Mesenteric fat pad (tissue), 1 donor: Measurements from ENCODE around the gene LRP11. TPM values are rescaled to one million over a fixed set of nuclear protein-coding genes. Genes with fewer than 3 reads are reported as not detected.
"Not testable (repeated sequence)": the region's sequence is repeated elsewhere in the genome, so short reads cannot be mapped to it uniquely, and the experiment has no call there.

Experiments
- DNase-seq: peaks from one replicate; pipeline ENCODE4 v3.0.0-alpha.2; 2020; ENCODE audit warnings: low spot score
- total RNA-seq: library from RNA; stranded (reverse); fragmentation: NEBNext Ultra II Directional; extraction: Animal tissue kit (Norgen Biotek cat#: 25700); gene quantifications from one replicate; pipeline ENCODE4 v1.2.1, GENCODE V29; 2021
- donor health status: DM: yes; HTN: yes; CAD: no.

LRP11 gene
- total RNA-seq, 1 donor from 2014 or later: 24.2 TPM

DNA sequence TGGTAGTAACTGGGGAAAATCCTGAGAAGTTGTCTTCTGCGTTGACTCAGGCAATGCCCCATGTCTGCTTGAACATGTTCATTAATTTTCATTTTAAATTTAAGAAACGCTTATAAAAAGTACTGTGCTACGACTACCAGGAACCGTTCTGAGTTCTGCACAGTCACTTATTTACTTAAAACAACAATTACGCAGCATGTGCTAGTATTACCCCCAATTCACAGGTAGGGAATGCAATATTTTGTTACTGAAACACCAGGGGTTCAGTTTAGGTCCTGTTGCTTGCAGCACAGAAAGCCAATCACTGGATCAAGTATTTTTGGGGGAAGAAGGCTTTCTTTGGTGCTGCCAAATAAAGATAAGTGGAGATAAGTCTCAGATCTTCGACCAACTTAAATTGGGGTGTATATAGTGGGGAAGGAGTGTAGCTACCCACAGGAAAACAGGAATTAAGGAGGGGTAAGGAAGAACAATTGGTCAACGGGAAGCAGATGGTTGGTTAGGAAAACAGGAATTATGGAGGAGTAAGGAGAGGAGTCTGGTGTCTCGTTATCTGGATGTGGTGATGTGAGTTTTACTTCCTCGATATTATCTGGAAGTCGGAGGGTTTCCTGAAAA lies 5.2 kb upstream of the LRP11 start:
- no peak for DNase-seq

DNA sequence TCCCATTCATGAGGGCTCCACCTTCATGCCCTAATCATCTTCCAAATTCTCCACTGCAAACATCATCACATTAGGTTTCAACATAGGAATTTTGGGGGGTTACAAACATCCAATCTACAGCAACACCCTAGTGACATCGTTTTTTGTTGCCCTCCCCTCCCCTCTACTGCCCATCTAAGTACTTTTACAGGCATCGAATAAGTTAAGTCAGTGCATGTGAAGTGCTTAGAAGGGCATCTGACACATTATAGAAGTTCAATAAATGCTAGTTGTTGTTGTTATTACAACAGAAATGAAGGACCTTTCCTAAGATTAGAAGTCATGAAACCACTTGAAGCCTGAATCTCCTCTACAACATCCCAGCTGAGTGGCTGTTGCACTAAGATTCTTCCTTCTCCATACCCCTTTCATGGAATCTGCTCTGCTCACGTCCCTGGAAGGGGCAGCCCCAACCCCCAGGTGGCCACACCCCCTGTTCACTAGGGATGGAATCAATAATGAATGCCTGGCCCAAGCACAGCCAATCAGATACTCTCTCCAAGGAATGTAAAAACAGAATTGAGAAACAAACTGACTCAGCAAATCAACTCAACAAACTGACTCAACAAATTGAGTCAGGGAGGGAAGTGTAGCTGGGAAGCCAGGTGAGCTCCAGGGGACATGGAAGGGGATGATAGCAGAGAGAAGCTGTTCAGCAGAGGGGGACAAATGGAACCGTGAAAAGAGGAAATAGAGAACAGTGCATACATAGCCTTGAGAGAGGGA lies 3.9 kb upstream of the LRP11 start:
- DNase-seq: no peak

GRCh38 chr6:149864578-149865535 lies 698 bp upstream of the LRP11 start:
- DNase-seq: no peak

- no peak for DNase-seq
These were observed 1.0 kb downstream of the LRP11 start for GRCh38 chr6:149862922-149863697.

- not testable (repeated sequence) for DNase-seq
These were observed 1.8 kb downstream of the LRP11 start for GRCh38 chr6:149862424-149862738.

- no peak for DNase-seq
These were observed 2.3 kb downstream of the LRP11 start for GRCh38 chr6:149861603-149862423.

DNA sequence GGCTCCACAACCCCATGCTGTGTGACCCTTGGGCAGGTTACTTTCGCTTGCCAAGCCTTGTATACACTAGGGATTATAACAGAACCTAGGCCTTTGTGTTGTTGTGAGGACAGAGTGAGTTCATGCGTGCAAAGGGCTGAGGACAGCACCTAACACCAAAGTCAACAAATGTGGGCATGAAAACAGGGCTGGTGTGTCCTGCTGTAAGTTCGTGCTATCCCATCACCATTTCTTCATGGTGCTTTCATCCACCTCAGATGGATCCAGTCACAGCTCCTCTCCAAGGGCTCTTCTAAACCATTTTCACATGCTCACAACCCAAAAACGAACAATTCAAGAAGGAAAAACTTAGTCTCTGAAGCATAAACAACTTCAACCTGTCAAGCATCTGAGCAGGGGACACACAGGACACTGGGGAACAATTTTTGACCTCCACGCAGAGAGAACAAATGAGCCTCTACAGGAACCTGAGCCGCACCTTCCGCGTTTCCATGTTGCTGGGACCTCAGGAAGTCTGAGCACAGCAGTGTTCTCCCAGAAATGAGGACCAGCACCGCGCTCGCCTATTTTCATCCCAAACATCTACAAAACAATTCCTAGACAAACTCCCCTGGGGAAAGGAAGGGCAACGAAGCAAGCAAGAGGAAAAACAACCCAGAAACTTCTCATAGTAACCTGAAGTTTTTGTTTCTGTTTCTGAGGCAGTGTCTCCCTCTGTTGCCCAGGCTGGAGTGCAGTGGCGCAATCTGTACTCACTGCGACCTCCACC lies 3.1 kb downstream of the LRP11 start:
- no peak for DNase-seq

- DNase-seq: no peak
These were observed 3.7 kb downstream of the LRP11 start for GRCh38 chr6:149860513-149860833.

DNA sequence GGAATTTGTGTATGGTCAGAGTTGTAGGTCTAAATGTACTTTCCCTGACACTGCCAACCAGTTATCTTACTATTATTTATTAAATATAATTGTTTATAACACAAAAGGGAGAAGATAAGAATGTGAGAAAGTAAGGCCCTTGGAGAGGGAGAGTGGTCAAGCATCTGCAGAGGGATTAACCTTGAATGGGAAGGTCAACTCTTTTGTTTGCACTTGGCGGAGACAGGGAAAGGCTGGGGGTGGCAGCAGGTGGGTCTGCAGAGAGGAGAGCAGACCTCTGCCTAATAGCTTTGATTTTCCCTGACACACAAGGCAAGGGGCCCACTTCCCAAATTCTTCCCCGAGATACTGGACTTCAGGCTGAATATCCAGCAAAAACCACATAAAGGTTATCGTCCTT lies 4.2 kb downstream of the LRP11 start:
- no peak for DNase-seq

DNA sequence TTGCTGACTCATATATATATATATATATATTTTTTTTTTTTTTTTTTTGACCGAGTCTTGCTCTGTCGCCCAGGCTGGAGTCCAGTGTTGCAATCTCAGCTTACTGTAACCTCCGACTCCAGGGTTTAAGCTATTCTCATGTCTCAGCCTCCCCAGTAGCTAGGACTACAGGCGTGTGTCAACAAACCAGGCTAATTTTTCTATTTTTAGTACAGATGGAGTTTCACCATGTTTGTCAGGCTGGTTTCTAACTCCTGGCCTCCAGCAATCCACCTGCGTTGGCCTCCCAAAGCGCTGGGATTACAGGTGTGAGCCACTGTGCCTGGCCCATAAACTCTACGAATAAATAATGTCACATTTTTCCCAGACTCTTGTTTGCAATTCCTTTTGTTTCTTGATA lies 4.8 kb downstream of the LRP11 start:
- no peak for DNase-seq

GRCh38 chr6:149857541-149857940 lies 6.6 kb downstream of the LRP11 start:
- DNase-seq: no peak

- DNase-seq: no peak
These were observed 7.7 kb downstream of the LRP11 start for GRCh38 chr6:149856256-149856994.

DNA sequence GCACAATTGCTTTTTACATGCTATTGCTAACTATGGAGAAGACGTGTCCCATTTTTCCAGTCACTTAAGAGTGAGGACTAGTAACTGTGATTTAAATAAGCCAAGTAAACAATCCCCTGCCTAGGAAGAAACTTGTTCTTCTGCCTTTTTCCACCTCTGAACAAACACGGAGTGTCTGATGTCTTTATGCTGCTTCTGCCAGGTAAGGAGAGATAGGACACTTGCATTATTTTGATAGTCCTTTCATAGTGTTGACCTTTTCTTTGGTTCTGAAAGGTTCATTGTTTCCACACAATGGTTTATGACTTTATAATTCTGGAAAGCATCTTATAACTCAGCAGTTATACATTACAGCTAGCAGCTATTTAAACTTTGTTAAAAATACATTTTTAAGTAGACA lies 8.4 kb downstream of the LRP11 start:
- DNase-seq: no peak

GRCh38 chr6:149855040-149855654 lies 9.0 kb downstream of the LRP11 start:
- no peak for DNase-seq

DNA sequence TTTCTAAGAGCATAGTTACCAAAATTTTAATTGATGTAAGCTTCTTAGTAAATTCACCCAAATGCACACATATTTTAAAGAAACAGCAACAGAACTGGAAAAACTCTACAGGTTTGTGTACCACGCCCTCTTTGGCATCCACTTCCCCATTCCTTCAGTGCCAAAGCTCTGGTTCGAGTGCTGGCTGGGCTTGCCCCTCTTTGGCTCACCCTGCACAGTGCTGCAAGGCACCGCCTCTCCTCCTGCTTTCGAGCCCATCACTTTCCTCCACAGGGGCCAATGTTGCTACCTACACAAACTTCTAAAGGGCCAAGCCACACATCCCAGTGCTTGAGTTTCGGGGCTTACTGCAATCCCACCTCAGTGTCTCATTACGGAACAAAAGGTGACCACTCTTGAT lies 9.6 kb downstream of the LRP11 start:
- DNase-seq: no peak

- DNase-seq: not testable (repeated sequence)
These were observed 10.1 kb downstream of the LRP11 start for GRCh38 chr6:149854017-149854416.

DNA sequence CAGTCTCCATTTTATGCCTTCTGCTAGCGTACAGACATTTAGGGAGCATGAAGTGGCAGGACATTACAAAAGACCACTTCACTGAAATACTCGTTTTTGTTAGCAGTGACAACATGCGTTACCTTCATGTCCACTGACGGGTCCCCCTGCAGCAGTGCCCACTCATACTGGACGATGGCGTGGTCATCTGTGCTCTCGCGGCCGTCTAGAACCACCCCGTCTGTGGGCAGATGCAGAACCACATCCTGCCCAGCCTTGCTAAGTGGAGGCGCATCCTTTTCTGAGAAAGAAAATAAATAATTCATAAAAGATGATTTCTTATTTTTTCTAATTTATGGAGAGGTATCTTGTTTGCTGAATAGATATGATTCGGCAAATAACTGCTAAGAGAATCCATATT lies 11.3 kb downstream of the LRP11 start:
- no peak for DNase-seq

GRCh38 chr6:149852180-149852579 lies 12.0 kb downstream of the LRP11 start:
- no peak for DNase-seq
